ENCODE data around the gene COL8A2. TPM values are rescaled to one million over a fixed set of nuclear protein-coding genes. Genes with fewer than 3 reads are reported as not detected.

The COL8A2 gene
- total RNA-seq, 2 donors from 2014 or later = 0.25 TPM; not detected in 1

- peaks cover 9% of the 10 kb centered on the region for H3K4me1 Mint-ChIP-seq
- H3K27ac Mint-ChIP-seq = no peak overlapping the region
- no peaks in the 10 kb centered on the region for H3K9me3 ChIP-seq (ENCODE audit: control insufficient read depth, low read length, poor library complexity, severe bottlenecking)
- DNase-seq (no peak), ATAC-seq (no peak)
- peaks cover 2% of the 10 kb centered on the region for H3K36me3 Mint-ChIP-seq (ENCODE audit: low read depth)
- no peaks in the 10 kb centered on the region for H3K27me3 Mint-ChIP-seq
- no peak overlapping the region for H3K4me3 Mint-ChIP-seq
Measured at GRCh38 chr1:36093226-36093625, 31.8 kb downstream of the COL8A2 start.

GRCh38 chr1:36092798-36093185, 32.2 kb downstream of the COL8A2 start:
- H3K9me3 ChIP-seq (ENCODE audit: control insufficient read depth, low read length, poor library complexity, severe bottlenecking) = no peaks in the 10 kb centered on the region
- no peak overlapping the region for H3K4me3 Mint-ChIP-seq
- no peak overlapping the region for H3K27ac Mint-ChIP-seq
- ATAC-seq (no peak), DNase-seq (no peak)
- peaks cover 2% of the 10 kb centered on the region for H3K36me3 Mint-ChIP-seq (ENCODE audit: low read depth)
- H3K4me1 Mint-ChIP-seq = peaks cover 9% of the 10 kb centered on the region
- H3K27me3 Mint-ChIP-seq = no peaks in the 10 kb centered on the region

GRCh38 chr1:36092166-36092797, 32.7 kb downstream of the COL8A2 start:
- H3K9me3 ChIP-seq (ENCODE audit: control insufficient read depth, low read length, poor library complexity, severe bottlenecking) = no peaks in the 10 kb centered on the region
- H3K27ac Mint-ChIP-seq = no peak overlapping the region
- H3K36me3 Mint-ChIP-seq (ENCODE audit: low read depth) = peaks cover 2% of the 10 kb centered on the region
- ATAC-seq = no peak
- peaks cover 9% of the 10 kb centered on the region for H3K4me1 Mint-ChIP-seq
- DNase-seq = no peak
- no peak overlapping the region for H3K4me3 Mint-ChIP-seq
- H3K27me3 Mint-ChIP-seq = no peaks in the 10 kb centered on the region

DNA sequence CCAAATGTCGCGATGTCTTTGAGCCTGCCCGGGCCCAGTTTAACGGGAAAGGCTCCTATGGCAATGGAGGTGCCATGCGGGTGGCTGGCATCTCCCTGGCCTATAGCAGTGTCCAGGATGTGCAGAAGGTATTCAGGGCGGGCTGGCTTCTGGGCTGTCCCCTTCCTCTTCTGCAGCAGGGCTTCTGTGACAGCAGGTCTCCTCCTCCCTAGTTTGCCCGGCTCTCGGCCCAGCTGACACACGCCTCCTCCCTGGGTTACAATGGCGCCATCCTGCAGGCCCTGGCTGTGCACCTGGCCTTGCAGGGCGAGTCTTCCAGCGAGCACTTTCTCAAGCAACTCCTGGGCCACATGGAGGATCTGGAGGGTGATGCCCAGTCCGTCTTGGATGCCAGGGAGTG, 33.3 kb downstream of the COL8A2 start:
- Mint-ChIP-seq H3K4me3 (no peak overlapping the region), H3K27ac (no peak overlapping the region), H3K27me3 (peaks cover 4% of the 10 kb centered on the region), H3K4me1 (peaks cover 11% of the 10 kb centered on the region), H3K36me3 (ENCODE audit: low read depth) (peaks cover 2% of the 10 kb centered on the region)
- DNase-seq (no peak), ATAC-seq (no peak)
- H3K9me3 ChIP-seq (ENCODE audit: control insufficient read depth, low read length, poor library complexity, severe bottlenecking) = no peaks in the 10 kb centered on the region

DNA sequence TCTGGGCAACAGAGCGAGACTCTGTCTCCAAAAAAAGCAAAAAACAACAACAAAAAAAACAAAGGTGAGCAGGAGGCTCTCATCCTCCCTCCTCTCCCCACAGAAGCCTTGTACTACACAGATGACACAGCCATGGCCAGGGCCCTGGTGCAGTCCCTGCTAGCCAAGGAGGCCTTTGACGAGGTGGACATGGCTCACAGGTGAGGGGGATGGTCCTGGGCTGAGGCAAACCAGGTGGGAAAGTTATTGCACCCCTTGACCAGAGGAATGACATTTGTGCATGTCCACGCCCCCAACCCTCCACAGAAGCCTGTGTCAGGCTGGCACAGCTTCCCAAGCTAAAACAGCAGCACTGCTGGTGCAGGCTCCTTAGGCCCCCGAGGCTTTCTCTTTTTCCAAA, 33.9 kb downstream of the COL8A2 start:
- H3K36me3 Mint-ChIP-seq (ENCODE audit: low read depth) = peaks cover 2% of the 10 kb centered on the region
- DNase-seq = no peak
- H3K27ac Mint-ChIP-seq = no peak overlapping the region
- ATAC-seq = no peak
- H3K27me3 Mint-ChIP-seq = peaks cover 8% of the 10 kb centered on the region
- no peaks in the 10 kb centered on the region for H3K9me3 ChIP-seq (ENCODE audit: control insufficient read depth, low read length, poor library complexity, severe bottlenecking)
- peaks cover 13% of the 10 kb centered on the region for H3K4me1 Mint-ChIP-seq
- H3K4me3 Mint-ChIP-seq = no peak overlapping the region

DNA sequence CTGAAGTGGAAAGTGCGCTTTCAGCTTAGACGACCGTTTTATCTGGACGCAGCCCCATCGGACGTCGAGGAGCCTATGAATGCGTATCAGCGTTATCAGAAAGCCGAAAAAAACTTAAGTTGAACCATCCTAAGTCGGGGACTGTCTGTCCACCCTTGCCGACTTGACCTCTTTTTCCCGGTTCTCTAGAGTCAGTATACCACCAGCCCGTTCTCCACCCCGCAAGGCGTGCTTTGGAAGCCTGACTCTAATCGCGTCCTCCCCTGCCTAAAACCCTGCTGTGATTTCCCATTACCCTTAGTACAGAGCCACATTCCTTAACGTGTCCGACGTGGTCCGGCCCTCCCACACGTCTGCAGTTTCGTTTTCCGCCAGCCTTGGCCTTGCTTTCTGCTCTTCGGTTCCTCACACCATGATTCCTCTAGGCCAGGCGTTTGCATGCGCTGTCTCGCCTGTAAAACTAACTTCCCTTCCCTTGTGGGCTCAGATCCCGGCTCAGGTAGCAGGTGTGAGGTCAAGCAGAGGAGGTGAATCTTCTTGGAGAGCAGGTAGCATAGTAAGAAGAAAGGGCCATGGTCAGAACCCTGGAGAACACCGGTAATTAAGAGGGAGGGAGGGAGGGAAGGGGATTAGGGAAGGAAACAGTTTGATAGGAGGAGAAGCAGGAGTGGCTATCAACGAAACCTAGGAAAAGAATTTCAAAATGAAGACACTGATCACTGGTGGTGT, 35.5 kb downstream of the COL8A2 start:
- DNase-seq (no peak), ATAC-seq (no peak)
- Mint-ChIP-seq H3K4me1 (peaks cover 13% of the 10 kb centered on the region), H3K27ac (peak overlapping the region; percentile 77), H3K36me3 (ENCODE audit: low read depth) (peaks cover 2% of the 10 kb centered on the region), H3K27me3 (peaks cover 19% of the 10 kb centered on the region), H3K4me3 (peak overlapping the region; percentile 93)
- no peaks in the 10 kb centered on the region for H3K9me3 ChIP-seq (ENCODE audit: control insufficient read depth, low read length, poor library complexity, severe bottlenecking)

DNA sequence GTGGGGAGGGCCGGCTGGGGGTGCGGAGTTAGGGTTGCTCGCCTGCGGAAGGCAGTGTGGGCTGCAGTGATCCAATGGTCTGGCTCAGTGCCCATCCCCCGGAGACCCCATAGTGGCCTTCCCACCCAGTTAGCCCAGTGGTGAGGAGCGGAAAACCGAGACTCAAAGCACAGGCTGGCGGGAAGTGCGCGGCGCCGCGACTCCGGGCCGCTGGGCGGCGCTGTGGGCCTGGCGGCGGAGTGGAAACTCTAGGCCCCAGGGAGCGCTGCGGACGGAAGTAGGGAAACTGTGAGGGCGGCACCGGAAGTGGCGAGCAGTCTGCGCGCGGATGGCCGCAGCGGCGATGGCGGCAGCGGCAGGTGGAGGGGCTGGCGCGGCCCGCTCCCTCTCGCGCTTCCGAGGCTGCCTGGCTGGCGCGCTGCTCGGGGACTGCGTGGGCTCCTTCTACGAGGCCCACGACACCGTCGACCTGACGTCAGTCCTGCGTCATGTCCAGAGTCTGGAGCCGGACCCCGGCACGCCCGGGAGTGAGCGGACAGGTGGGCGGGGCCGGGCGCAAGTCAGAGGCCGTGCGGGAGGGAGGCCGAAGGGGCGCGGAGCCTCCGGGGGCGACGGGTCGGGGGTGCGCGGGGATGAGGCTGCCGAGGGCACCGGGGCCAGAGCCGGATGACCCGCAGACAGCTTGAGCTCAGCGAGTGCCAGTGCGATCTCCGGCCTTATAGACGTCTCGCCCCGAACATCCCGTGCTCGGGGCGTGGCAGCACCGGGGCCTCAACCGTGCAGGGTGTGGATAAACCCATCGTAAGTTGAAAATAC, 36.2 kb downstream of the COL8A2 start, which contains the start of gene ADPRS:
Gene ADPRS (plus strand): TSS at position 316 of the 816 bp plus-strand sequence. CDS start 13 bp downstream, at position 329.
- H3K36me3 Mint-ChIP-seq (ENCODE audit: low read depth) = peaks cover 2% of the 10 kb centered on the region
- H3K4me3 Mint-ChIP-seq = peak within 1 kb of the TSS; percentile 93
- peaks cover 13% of the 10 kb centered on the region for H3K4me1 Mint-ChIP-seq
- H3K27ac Mint-ChIP-seq = peak within 1 kb of the TSS; percentile 77
- peaks cover 19% of the 10 kb centered on the region for H3K27me3 Mint-ChIP-seq
- ATAC-seq (peak; percentile 93), DNase-seq (peak; percentile 82 to 88 (median 88))
- no peaks in the 10 kb centered on the region for H3K9me3 ChIP-seq (ENCODE audit: control insufficient read depth, low read length, poor library complexity, severe bottlenecking)

GRCh38 chr1:36088265-36088576, 36.8 kb downstream of the COL8A2 start:
- H3K27ac Mint-ChIP-seq = peak overlapping the region; percentile 77
- peaks cover 11% of the 10 kb centered on the region for H3K4me1 Mint-ChIP-seq
- H3K9me3 ChIP-seq (ENCODE audit: control insufficient read depth, low read length, poor library complexity, severe bottlenecking) = no peaks in the 10 kb centered on the region
- H3K36me3 Mint-ChIP-seq (ENCODE audit: low read depth) = peaks cover 2% of the 10 kb centered on the region
- peak overlapping the region; percentile 93 for H3K4me3 Mint-ChIP-seq
- ATAC-seq (no peak), DNase-seq (no peak)
- peaks cover 19% of the 10 kb centered on the region for H3K27me3 Mint-ChIP-seq

- DNase-seq = no peak
- no peak overlapping the region for H3K4me3 Mint-ChIP-seq
Measured at GRCh38 chr1:36087233-36088123, 37.5 kb downstream of the COL8A2 start.

GRCh38 chr1:36086529-36087232, 38.3 kb downstream of the COL8A2 start:
- H3K27me3 Mint-ChIP-seq = peaks cover 29% of the 10 kb centered on the region
- no peak for ATAC-seq

More at GRCh38 chr1:36087233-36088123, 37.5 kb downstream of the COL8A2 start:
- Mint-ChIP-seq H3K4me1 (peaks cover 11% of the 10 kb centered on the region), H3K27ac (peak overlapping the region; percentile 16), H3K27me3 (peaks cover 21% of the 10 kb centered on the region), H3K36me3 (ENCODE audit: low read depth) (peaks cover 2% of the 10 kb centered on the region)
- ATAC-seq = no peak
- H3K9me3 ChIP-seq (ENCODE audit: control insufficient read depth, low read length, poor library complexity, severe bottlenecking) = no peaks in the 10 kb centered on the region

GRCh38 chr1:36085686-36086526, 39.1 kb downstream of the COL8A2 start:
- peaks cover 2% of the 10 kb centered on the region for H3K36me3 Mint-ChIP-seq (ENCODE audit: low read depth)

More at GRCh38 chr1:36086529-36087232, 38.3 kb downstream of the COL8A2 start:
- no peak for DNase-seq
- peak overlapping the region; percentile 16 for H3K27ac Mint-ChIP-seq
- H3K36me3 Mint-ChIP-seq (ENCODE audit: low read depth) = peaks cover 2% of the 10 kb centered on the region
- no peak overlapping the region for H3K4me3 Mint-ChIP-seq
- peaks cover 13% of the 10 kb centered on the region for H3K4me1 Mint-ChIP-seq
- H3K9me3 ChIP-seq (ENCODE audit: control insufficient read depth, low read length, poor library complexity, severe bottlenecking) = no peaks in the 10 kb centered on the region

More at GRCh38 chr1:36085686-36086526, 39.1 kb downstream of the COL8A2 start:
- Mint-ChIP-seq H3K4me1 (peaks cover 13% of the 10 kb centered on the region), H3K4me3 (no peak overlapping the region), H3K27me3 (peaks cover 29% of the 10 kb centered on the region), H3K27ac (no peak overlapping the region)
- ATAC-seq (no peak), DNase-seq (no peak)
- no peaks in the 10 kb centered on the region for H3K9me3 ChIP-seq (ENCODE audit: control insufficient read depth, low read length, poor library complexity, severe bottlenecking)
